H7 (cell line): ENCODE data around the gene CLDND1. TPM values are rescaled to one million over a fixed set of nuclear protein-coding genes. Genes with fewer than 3 reads are reported as not detected.
A peak's percentile ranks its signal among the peaks of the same experiment; 100 is the strongest.
"Not testable (repeated sequence)": the region's sequence is repeated elsewhere in the genome, so short reads cannot be mapped to it uniquely, and the experiment has no call there.

Experiments
- DNase-seq: peaks from one replicate; pipeline ENCODE4 v3.0.0; 2012
- H3K27me3 ChIP-seq: 2 replicates; pipeline ENCODE4 v1.6.0; 2011; ENCODE audit warnings: mild to moderate bottlenecking, low read length; ENCODE audit not compliant: control insufficient read depth, insufficient read depth
- H3K36me3 ChIP-seq: replicated peaks from 2 replicates; pipeline ENCODE4 v1.5.1; 2011; ENCODE audit warnings: low read length; ENCODE audit not compliant: control insufficient read depth, insufficient read depth
- H3K4me3 ChIP-seq: 2 replicates; pipeline ENCODE4 v1.5.1; 2011; ENCODE audit warnings: low read depth, mild to moderate bottlenecking, control low read depth, low read length, moderate library complexity; ENCODE audit not compliant: insufficient read depth
- total RNA-seq: library from RNA; depleted of rRNA; stranded (reverse); fragments of >200 nt; shearing (Covaris generic); gene quantifications from 2 replicates; pipeline ENCODE4 v1.2.3, GENCODE V29; 2014; rRNA removed

CLDND1 gene
- 55.2 and 58.1 TPM in 2 replicates for total RNA-seq

DNA sequence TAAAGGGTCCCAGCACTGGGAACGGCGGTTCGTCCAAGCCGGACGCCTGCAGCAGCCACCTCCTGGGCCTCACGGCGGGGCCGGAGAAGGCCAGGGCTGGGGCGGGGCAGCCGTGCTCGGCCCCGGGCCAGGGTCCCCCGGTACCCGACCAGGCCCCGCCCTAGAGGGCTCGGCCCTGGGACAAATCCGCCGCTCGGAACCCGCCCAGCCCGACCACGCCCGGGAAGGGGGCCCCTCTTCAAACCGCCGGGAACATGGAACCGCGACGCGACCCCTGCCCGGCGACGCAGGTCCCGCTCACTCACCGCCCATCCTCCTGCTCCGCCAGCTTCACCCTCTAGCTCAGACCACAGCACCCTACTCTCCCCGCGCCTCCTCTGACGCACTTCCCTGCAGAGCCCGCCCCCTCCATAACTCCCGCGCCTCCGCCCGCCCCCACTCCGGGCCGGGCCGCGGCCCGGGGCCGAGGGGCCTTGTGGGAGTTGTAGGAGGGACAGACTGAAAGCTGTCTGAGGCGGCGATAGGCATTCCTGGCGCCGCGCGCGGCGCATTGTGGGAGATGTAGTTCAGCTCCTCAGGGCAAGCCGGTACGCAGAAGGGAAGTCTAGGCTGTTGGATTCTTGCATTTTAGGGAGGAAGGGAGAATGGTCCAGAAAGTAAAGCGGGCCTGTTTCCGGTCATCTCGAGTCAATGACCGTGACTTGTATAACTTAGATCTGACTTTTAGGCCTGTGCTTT is at the start of gene CLDND1:
CLDND1 (minus strand) TSS at position 359 of the 738 bp plus-strand sequence. CDS start 1,478 bp downstream, outside the sequence.
- DNase-seq, result peak; percentile 95
- peak within 1 kb of the TSS; percentile 78 for H3K4me3 ChIP-seq
- H3K27me3 ChIP-seq, result no peaks in the 10 kb centered on the region
- H3K36me3 ChIP-seq, result peaks cover 8% of the 10 kb centered on the region

DNA sequence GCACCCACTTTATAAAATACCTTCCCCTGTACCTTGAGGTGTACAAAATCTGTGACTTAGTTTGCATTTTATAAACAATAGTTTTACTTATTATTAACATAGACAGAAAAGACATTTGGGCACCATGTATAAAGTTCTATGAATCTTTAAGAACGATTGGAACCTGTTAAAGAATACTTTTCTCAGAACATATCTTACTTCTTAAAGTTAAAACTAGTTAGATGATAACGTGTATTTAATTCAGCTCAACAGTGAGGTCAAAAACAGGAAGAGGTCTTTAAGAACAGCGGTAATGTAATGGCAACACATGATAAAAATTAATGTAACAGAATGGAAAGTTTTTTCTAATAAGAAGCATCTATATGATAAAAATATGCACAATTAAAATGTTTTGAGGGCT is 45.7 kb upstream of the CLDND1 start:
- Histone ChIP-seq H3K27me3 (no peaks in the 10 kb centered on the region), H3K36me3 (no peaks in the 10 kb centered on the region), H3K4me3 (no peak overlapping the region)
- DNase-seq, result no peak

DNA sequence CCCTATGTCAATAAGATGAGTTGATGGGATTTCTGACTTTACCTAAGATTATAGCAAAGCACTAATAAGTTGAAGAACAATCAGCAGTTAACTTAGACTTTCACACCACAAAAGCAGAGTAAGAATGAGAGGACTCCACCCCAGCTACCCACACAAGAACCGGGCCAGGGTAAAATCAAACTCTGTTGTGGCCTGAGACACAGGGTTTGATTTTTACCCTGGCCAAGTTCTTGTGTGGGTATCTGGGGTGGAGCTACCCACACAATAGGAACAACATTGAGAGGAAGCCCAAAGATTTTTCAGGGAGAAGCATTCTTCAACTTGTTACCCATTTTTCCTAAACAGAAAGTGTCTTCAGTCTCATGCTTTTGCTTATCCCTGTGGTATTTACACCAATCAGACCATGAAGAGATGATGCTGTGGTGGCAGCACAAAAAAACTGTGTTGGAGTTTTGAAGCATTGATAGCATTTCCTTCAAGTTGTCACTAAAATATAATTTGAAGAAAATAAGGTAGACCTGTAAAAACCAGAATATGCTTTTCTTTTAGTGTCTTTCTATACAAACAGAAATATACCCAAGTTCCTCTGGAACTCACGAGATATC is 45.1 kb upstream of the CLDND1 start:
- no peak for DNase-seq

DNA sequence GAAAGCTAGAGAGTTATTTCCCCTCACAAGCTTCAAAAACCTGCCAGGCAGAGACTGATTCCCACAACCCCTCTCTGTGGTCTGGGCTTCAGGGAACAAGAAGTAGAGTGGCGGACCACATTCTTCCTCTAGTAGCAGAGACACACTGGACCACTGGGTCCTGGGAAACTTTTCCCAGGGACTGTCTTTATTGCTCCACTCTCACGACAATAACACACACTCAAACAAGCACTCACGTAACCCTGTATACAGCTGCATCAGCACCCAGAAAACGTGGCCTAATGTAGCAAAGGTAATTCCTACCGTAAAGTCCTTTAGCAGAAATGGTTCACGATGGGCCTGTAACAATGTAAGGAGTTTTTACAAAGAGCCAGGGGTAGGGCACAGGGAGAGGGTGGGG is 43.1 kb upstream of the CLDND1 start:
- no peaks in the 10 kb centered on the region for H3K27me3 ChIP-seq
- H3K36me3 ChIP-seq, result no peaks in the 10 kb centered on the region
- DNase-seq, result no peak
- H3K4me3 ChIP-seq, result no peak overlapping the region

More for the DNA sequence above, 45.1 kb upstream of the CLDND1 start:
- no peak overlapping the region for H3K4me3 ChIP-seq
- no peaks in the 10 kb centered on the region for H3K36me3 ChIP-seq
- no peaks in the 10 kb centered on the region for H3K27me3 ChIP-seq

DNA sequence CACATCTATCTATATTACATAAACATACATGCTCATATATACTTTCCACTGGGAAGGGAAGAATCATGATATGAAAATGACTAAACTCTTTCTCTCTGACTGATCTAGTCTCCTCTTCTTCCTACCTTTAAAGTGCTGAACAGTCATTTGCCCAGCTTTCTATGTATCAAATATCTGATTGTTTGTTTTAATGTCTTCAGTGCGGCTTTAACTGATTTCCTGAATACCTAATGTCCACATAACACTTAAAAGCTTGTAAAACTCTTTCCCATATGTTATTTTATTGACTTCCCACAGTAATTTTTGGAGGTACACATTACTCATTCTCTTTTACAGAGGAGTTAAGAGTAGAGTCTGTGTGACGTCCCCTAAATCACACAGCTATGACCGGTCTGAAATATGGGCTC is 42.5 kb upstream of the CLDND1 start:
- H3K36me3 ChIP-seq, result no peaks in the 10 kb centered on the region
- DNase-seq, result no peak
- H3K27me3 ChIP-seq, result no peaks in the 10 kb centered on the region
- H3K4me3 ChIP-seq, result no peak overlapping the region

DNA sequence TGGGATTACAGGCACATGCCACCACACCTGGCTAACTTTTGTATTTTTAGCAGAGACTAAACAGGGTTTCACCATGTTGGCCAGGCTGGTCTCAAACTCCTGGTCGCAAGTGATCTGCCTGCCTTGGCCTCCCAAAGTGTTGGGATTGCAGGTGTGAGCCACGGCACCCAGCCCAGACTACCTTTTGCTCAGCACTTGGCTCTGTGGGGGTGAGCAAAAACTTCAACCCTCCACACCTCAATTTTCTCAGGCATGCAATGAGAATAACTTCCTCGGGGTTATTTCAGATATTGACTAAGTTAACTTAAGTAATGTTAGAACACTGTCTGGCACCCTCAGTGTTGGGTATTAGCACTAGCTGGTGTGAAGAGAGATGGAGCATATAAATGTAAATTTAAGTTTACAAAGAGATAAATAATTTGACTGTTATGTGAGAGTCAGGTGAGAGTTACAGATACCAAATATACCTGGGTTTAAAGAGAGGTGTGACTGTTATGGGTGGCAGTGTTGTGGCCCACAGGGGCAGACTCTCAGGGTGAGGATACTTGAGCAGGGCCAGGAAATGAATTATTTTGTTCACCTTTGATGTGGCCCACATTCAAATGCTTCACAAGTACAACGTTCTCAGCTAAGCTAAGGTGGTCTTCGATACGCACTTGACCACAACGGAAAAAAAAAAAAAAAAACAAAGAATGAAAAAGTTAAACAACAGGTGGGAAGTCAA is 41.7 kb upstream of the CLDND1 start:
- DNase-seq, result no peak
- no peak overlapping the region for H3K4me3 ChIP-seq
- no peaks in the 10 kb centered on the region for H3K27me3 ChIP-seq
- no peaks in the 10 kb centered on the region for H3K36me3 ChIP-seq

DNA sequence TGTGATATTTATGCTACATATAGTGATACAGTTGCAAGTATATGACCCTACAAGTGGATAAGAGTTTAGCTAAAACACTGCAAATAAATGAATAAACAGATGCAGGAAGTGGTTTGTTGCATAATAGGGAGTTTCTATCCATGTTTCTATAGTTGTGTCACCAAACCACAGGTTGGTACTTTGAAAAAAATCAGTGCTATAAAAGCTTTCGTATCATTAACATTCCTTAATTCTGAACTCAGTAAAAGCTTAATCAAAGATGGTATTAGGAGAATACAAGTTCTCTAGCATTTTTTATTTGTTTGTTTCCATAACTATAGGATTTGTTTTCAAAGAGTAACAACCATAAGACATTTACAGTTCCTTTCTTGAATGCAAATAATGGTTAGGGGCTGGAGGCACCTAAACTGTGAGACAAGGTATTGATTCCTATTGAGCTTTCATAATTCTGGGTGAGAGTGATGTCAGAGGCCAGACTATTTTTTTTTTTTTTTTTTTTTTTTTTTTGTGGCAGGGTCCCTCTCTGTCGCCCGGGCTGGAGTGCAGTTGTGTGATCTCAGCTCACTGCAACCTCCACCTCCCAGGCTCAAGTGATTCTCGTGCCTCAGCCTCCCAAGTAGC is 41.1 kb upstream of the CLDND1 start:
- Histone ChIP-seq H3K27me3 (no peaks in the 10 kb centered on the region), H3K36me3 (no peaks in the 10 kb centered on the region), H3K4me3 (no peak overlapping the region)
- no peak for DNase-seq

DNA sequence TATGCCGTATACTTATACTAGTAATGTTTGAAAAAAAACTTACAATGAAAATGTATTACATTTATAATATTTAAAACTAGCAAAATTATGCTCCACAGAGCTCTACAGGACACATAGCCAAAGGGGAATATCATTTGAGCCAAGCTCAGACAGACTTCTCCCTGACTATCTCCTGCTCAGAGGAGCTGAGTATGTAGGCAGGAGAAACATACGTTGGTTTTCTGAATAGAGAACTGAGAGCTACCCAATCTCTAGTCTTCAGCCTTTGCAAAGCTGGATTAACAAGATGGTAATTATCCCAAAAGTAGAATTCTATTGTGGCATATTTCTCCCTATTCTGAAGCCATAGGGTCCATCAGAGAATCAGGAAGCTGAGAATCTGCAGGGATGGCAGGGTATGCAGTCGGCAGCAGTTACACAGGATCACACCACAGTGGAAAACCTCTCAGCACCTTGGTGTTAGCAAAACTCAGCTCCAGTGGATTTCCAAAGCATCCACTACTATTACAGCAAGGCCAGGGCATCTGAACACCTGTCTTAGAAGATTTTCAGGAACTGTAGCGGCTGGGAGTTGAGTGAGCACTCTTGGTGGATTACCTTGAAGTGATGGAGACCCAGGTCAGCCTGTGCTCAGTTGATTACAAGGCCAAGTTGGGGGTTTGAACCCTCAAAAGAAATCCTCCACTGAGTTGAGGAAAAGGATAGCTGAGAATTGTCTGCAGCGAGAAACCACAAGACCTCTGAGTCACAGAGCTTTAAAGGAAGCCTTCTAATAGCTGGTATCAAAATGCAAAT is 39.2 kb upstream of the CLDND1 start:
- no peaks in the 10 kb centered on the region for H3K27me3 ChIP-seq
- H3K4me3 ChIP-seq, result no peak overlapping the region
- H3K36me3 ChIP-seq, result no peaks in the 10 kb centered on the region
- DNase-seq, result no peak

DNA sequence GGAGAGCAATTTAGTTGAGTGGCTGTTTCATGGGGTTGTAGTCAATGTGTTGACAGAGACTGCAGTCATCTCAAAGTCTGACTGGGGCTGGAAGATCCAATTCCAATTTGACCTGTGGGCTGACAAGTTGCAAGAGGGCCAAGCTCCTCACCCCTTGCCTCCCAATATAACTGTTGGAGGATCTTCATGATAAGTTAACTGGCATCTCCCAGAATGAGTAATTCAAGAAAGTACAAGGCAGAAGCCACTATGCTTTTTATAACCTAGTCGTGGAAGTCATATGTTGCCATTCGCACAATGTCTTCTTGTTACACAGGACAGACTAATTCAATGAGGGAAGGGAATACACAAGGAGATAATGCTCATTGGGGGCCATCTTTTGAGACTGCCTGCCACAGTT is 38.2 kb upstream of the CLDND1 start:
- no peaks in the 10 kb centered on the region for H3K27me3 ChIP-seq
- no peak for DNase-seq
- H3K36me3 ChIP-seq, result no peaks in the 10 kb centered on the region
- no peak overlapping the region for H3K4me3 ChIP-seq

DNA sequence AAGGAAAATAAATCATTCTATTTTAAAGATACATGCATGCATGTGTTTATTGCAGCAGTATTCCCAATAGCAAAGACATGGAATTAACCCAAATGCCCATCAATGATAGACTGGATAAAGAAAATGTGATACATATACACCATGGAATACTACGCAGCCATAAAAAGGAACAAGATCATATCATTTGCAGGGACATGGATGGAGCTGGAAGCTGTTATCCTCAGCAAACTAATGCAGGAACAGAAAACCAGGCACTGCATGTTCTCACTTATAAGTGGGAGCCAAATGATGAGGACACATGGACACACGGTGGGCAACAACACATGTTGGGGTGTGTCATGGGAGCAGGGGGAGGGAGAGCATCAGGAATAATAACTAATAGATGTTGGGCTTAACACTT is 37.1 kb upstream of the CLDND1 start:
- not testable (repeated sequence) for H3K36me3 ChIP-seq, DNase-seq

DNA sequence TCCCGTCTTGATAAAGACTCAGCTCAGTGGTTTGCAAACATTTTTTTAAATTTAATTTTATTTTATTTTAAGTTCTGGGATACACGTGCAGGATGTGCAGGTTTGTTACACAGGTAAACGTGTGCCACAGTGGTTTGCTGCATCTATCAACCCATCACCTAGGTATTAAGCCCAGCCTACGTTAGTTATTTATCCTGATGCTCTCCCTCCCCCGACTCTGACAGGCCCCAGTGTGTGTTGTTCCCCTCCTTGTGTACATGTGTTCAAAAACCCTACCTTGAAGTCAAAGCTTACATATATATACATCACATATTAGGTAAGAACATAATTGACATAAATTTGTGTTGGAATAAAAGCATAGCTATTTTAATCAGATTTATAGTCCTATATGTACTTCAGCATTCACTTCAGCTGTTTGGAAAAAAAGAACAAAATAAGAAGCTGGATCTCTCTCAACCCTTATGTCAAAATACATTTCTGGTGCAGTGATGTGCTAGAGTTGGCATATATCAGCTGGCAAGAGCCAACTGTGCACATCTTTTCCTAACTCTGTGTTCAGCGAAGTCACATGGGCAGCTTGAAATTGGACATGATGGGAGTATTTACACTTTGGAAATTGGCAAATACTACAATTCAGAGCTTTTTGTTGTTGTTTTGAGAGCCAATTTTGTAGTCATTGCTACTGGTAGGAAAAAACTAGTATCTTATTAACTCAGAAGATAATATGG is 35.6 kb upstream of the CLDND1 start:
- H3K36me3 ChIP-seq, result no peaks in the 10 kb centered on the region
- DNase-seq, result no peak
- no peak overlapping the region for H3K4me3 ChIP-seq
- no peaks in the 10 kb centered on the region for H3K27me3 ChIP-seq

More for the DNA sequence above, 37.1 kb upstream of the CLDND1 start:
- H3K4me3 ChIP-seq, H3K27me3 ChIP-seq: not testable (repeated sequence)

DNA sequence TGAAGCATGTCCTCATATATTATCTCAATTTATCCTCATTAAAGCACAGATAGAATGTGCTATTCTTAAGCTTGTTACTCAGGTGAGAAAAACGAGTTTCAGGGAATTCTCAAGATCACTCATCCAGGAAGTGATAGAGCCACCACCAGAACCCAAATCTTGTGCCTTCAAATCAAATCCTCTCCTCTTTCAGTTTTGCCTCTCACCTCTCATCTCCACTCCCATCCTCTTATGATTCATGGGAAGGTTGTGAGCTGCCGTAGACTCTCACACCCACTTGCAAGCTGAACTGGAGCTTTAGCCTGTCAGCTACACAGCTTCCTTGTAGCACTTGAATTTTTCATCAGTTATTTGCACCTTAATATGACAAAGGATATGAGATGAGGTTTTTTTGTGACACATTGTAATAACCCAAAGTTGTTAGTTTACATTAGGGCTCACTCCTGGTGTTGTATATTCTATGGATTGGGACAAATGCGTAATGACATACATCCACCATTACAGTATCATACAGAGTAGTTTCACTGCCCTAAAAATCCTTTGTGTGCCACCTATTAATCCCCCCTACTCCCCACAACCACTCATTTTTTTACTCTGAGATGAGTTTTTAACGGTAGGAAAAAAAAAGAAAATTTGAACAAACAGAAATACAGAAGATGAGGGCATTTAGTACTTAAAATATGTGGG is 34.8 kb upstream of the CLDND1 start:
- DNase-seq, result no peak
- Histone ChIP-seq H3K36me3 (no peaks in the 10 kb centered on the region), H3K27me3 (no peaks in the 10 kb centered on the region), H3K4me3 (no peak overlapping the region)
